H1 (cell line): ENCODE measurements around the gene SIGLECL1. TPM values are rescaled to one million over a fixed set of nuclear protein-coding genes. Genes with fewer than 3 reads are reported as not detected.

Experiments used
- CTCF ChIA-PET: fragments of 300-600 bp; sonication (Branson Sonifier 250); formaldehyde crosslinking; loops from one replicate; lab custom pipeline; 2021; ENCODE audit not compliant: partially characterized antibody; lab: Charles Lee
- POLR2A ChIA-PET: fragments of 300-600 bp; sonication (Branson Sonifier 250); formaldehyde crosslinking; loops from one replicate; lab custom pipeline; 2021; ENCODE audit warnings: inconsistent platforms; ENCODE audit not compliant: partially characterized antibody; lab: Charles Lee
- DNase-seq, 2 experiments: peaks; one replicate each; pipeline versions ENCODE4 v3.0.0 to v3.0.0-alpha.2; 2010 to 2022; ENCODE audit warnings: low spot score in 2 of 2, low read depth in 1 of 2, mixed read lengths in 1 of 2
- FAIRE-seq: peaks from 2 replicates; lab custom pipeline; 2011; peaks lifted over from hg19 to GRCh38; lab: Jason Lieb, UNC
- H2AFZ ChIP-seq: 2 replicates; pipeline ENCODE4 v1.8.1; 2012; ENCODE audit warnings: low read length, inconsistent platforms
- H2AK5ac ChIP-seq: 2 replicates; pipeline ENCODE4 v1.6.1; 2013; ENCODE audit warnings: low read depth, low read length
- H2BK120ac ChIP-seq: replicated peaks from 2 replicates; pipeline ENCODE3; 2013; ENCODE audit warnings: low read depth, low read length, inconsistent platforms
- H2BK12ac ChIP-seq: 2 replicates; pipeline ENCODE4 v1.6.1; 2013; ENCODE audit warnings: low read depth, low read length
- H2BK15ac ChIP-seq: 2 replicates; pipeline ENCODE4 v1.6.1; 2013; ENCODE audit warnings: low read length
- H2BK20ac ChIP-seq: 2 replicates; pipeline ENCODE4 v1.6.1; 2013; ENCODE audit warnings: low read length
- H2BK5ac ChIP-seq: 2 replicates; pipeline ENCODE4 v1.6.1; 2013; ENCODE audit warnings: low read depth, low read length
- H3K14ac ChIP-seq: 2 replicates; pipeline ENCODE4 v1.6.1; 2013; ENCODE audit warnings: inconsistent platforms; ENCODE audit not compliant: insufficient read length
- H3K18ac ChIP-seq: 2 replicates; pipeline ENCODE4 v1.6.1; 2013; ENCODE audit warnings: low read length; ENCODE audit errors: extremely low read depth
- H3K23ac ChIP-seq: 2 replicates; pipeline ENCODE4 v1.6.1; 2013; ENCODE audit warnings: inconsistent platforms; ENCODE audit not compliant: insufficient read length
- H3K23me2 ChIP-seq: 2 replicates; pipeline ENCODE4 v1.6.1; 2013; ENCODE audit warnings: low read depth, low read length
- H3K27ac ChIP-seq: 2 replicates; pipeline ENCODE4 v1.6.1; 2011; ENCODE audit warnings: low read depth, low read length, inconsistent platforms
- H3K27me3 ChIP-seq, 4 experiments: replicated peaks in 1 of 4; 1 replicate in 1 of 4; 2 replicates in 3 of 4; pipeline versions ENCODE4 v1.6.1 to v1.8.1; 2011 to 2013; ENCODE audit warnings: low read length in 3 of 4, mild to moderate bottlenecking in 3 of 4, inconsistent platforms in 2 of 4, mixed read lengths in 2 of 4, moderate library complexity in 1 of 4; ENCODE audit not compliant: control insufficient read depth in 3 of 4, insufficient read depth in 3 of 4; ENCODE audit errors: extremely low read depth in 1 of 4
- H3K36me3 ChIP-seq, 4 experiments: 2 replicates each; pipeline versions ENCODE4 v1.6.1 to v1.8.1; 2011 to 2013; ENCODE audit warnings: mild to moderate bottlenecking in 4 of 4, low read length in 3 of 4, moderate library complexity in 2 of 4, control low read depth in 1 of 4, inconsistent platforms in 1 of 4; ENCODE audit not compliant: insufficient read depth in 4 of 4, control insufficient read depth in 2 of 4
- H3K4ac ChIP-seq: replicated peaks from 2 replicates; pipeline ENCODE3; 2013; ENCODE audit warnings: low read length, low read depth, mixed read lengths, inconsistent platforms; ENCODE audit not compliant: insufficient read length
- H3K4me1 ChIP-seq, 4 experiments: replicated peaks in 1 of 4; 1 replicate in 1 of 4; 2 replicates in 3 of 4; pipeline versions ENCODE4 v1.6.1 to v1.8.1; 2011 to 2013; ENCODE audit warnings: low read length in 3 of 4, inconsistent platforms in 2 of 4, mixed read lengths in 1 of 4; ENCODE audit not compliant: insufficient read depth in 4 of 4, control insufficient read depth in 3 of 4
- H3K4me2 ChIP-seq, 2 experiments: 2 replicates each; pipeline versions ENCODE4 v1.6.1 to v1.8.1; 2011 to 2013; ENCODE audit warnings: low read depth in 2 of 2, low read length in 2 of 2, control low read depth in 1 of 2, inconsistent platforms in 1 of 2, mild to moderate bottlenecking in 1 of 2; ENCODE audit not compliant: insufficient read depth in 1 of 2
- H3K4me3 ChIP-seq, 4 experiments: fragments of 200-600, 300-600 bp in 1 of 4; sonication (generic), shearing (Covaris generic), sonication (Bioruptor Twin) in 1 of 4; 2 replicates each; pipeline versions ENCODE4 v1.5.1 to v1.8.1; 2011 to 2016; ENCODE audit warnings: low read length in 4 of 4, low read depth in 3 of 4, control low read depth in 2 of 4, inconsistent platforms in 2 of 4, mild to moderate bottlenecking in 2 of 4, mixed read lengths in 1 of 4, moderate library complexity in 1 of 4; ENCODE audit not compliant: insufficient read depth in 2 of 4; ENCODE audit errors: extremely low read depth in 1 of 4
- H3K56ac ChIP-seq: replicated peaks from 2 replicates; pipeline ENCODE3; 2013; ENCODE audit warnings: low read depth, mild to moderate bottlenecking, mixed read lengths, low read length, inconsistent platforms; ENCODE audit not compliant: insufficient read length
- H3K79me1 ChIP-seq: 2 replicates; pipeline ENCODE4 v1.6.1; 2013; ENCODE audit warnings: low read depth, low read length, control low read depth
- H3K79me2 ChIP-seq, 2 experiments: 2 replicates each; pipeline versions ENCODE4 v1.6.1 to v1.8.1; 2012 to 2013; ENCODE audit warnings: low read length in 2 of 2, mild to moderate bottlenecking in 2 of 2, inconsistent platforms in 1 of 2; ENCODE audit not compliant: insufficient read depth in 2 of 2, control insufficient read depth in 1 of 2
- H3K9ac ChIP-seq, 4 experiments: replicated peaks in 1 of 4; 1 replicate in 1 of 4; 2 replicates in 3 of 4; pipeline versions ENCODE4 v1.6.1 to v1.8.1; 2011 to 2013; ENCODE audit warnings: low read depth in 3 of 4, low read length in 3 of 4, control low read depth in 2 of 4, mild to moderate bottlenecking in 2 of 4, moderate library complexity in 2 of 4, inconsistent platforms in 1 of 4; ENCODE audit errors: extremely low read depth in 1 of 4
- H3K9me3 ChIP-seq, 2 experiments: 2 replicates each; pipeline versions ENCODE4 v1.6.1 to v1.8.1; 2012 to 2013; ENCODE audit warnings: mild to moderate bottlenecking in 2 of 2, moderate library complexity in 2 of 2, control low read depth in 1 of 2, inconsistent platforms in 1 of 2, low read depth in 1 of 2, low read length in 1 of 2, mixed read lengths in 1 of 2; ENCODE audit not compliant: insufficient read depth in 2 of 2
- H4K20me1 ChIP-seq, 2 experiments: replicated peaks in 1 of 2; 2 replicates each; pipeline versions ENCODE3 to v1.8.1; 2011 to 2013; ENCODE audit warnings: inconsistent platforms in 2 of 2, low read length in 2 of 2, mild to moderate bottlenecking in 1 of 2; ENCODE audit not compliant: insufficient read depth in 2 of 2, control insufficient read depth in 1 of 2
- H4K5ac ChIP-seq: 2 replicates; pipeline ENCODE4 v1.6.1; 2013; ENCODE audit warnings: low read length, low read depth, mixed read lengths, inconsistent platforms; ENCODE audit not compliant: insufficient read length
- H4K8ac ChIP-seq: 2 replicates; pipeline ENCODE4 v1.8.0; 2013; ENCODE audit warnings: mild to moderate bottlenecking, moderate library complexity, low read length, inconsistent platforms; ENCODE audit not compliant: insufficient read depth; ENCODE audit errors: extremely low read depth
- H4K91ac ChIP-seq: replicated peaks from 2 replicates; pipeline ENCODE3; 2013; ENCODE audit warnings: low read length, mixed read lengths, inconsistent platforms; ENCODE audit not compliant: insufficient read length
- BCL11A ChIP-seq, 2 experiments: IDR thresholded peaks; one replicate each; pipeline ENCODE4 v1.6.1; 2011; ENCODE audit warnings: low read depth in 2 of 2, low read length in 2 of 2, mild to moderate bottlenecking in 2 of 2
- BRCA1 ChIP-seq: IDR thresholded peaks from 2 replicates; pipeline ENCODE4 v1.6.1; 2012; ENCODE audit warnings: low read depth, low read length, improper control_type of control experiment
- CREB1 ChIP-seq: IDR thresholded peaks from 2 replicates; pipeline ENCODE4 v1.6.1; 2012; ENCODE audit warnings: inconsistent platforms
- E2F6 ChIP-seq: IDR thresholded peaks from 2 replicates; pipeline ENCODE4 v1.6.1; 2012; ENCODE audit warnings: inconsistent platforms
- JUN ChIP-seq: IDR thresholded peaks from 2 replicates; pipeline ENCODE4 v1.6.1; 2011; ENCODE audit warnings: low read depth, mild to moderate bottlenecking, improper control_type of control experiment, low read length
- MAFK ChIP-seq: IDR thresholded peaks from 2 replicates; pipeline ENCODE4 v1.6.1; 2012; ENCODE audit warnings: low read depth, mild to moderate bottlenecking, improper control_type of control experiment, low read length
- NRF1 ChIP-seq: IDR thresholded peaks from 2 replicates; pipeline ENCODE4 v1.6.1; 2011; ENCODE audit warnings: mild to moderate bottlenecking, low read depth, low read length, improper control_type of control experiment
- POU5F1 ChIP-seq: IDR thresholded peaks from 2 replicates; pipeline ENCODE4 v1.6.1; 2011; ENCODE audit warnings: low read depth, mild to moderate bottlenecking, low read length, moderate library complexity
- RBBP5 ChIP-seq: IDR thresholded peaks from 2 replicates; pipeline ENCODE4 v1.7.1; 2012; ENCODE audit warnings: low read depth, mild to moderate bottlenecking, inconsistent platforms, low read length, moderate library complexity, borderline replicate concordance
- SUZ12 ChIP-seq: fragments of 200-600 bp; sonication (generic); IDR thresholded peaks from 2 replicates; pipeline ENCODE4 v1.6.1; 2012; ENCODE audit warnings: mild to moderate bottlenecking, inconsistent platforms, low read length, moderate library complexity, mixed read lengths
- TCF12 ChIP-seq: IDR thresholded peaks from 2 replicates; pipeline ENCODE4 v1.6.1; 2011; ENCODE audit warnings: low read depth, mild to moderate bottlenecking, low read length
- WGBS, 2 experiments: shearing (Covaris generic) in 1 of 2; methylation state at CpG; one replicate each; pipeline versions ENCODE4 v1.1.6 to v1.1.7; 2013 to 2015; ENCODE audit warnings: low lambda C conversion rate in 2 of 2, mixed read lengths in 2 of 2, inconsistent platforms in 1 of 2, low coverage in 1 of 2, missing lambda C conversion rate in 1 of 2; ENCODE audit not compliant: insufficient replicate concordance in 2 of 2, insufficient coverage in 1 of 2, insufficient read length in 1 of 2; ENCODE audit errors: extremely low coverage in 1 of 2, missing lambda C conversion rate in 1 of 2; 5-methylcytosine and 5-hydroxymethylcytosine counted together
- polyA plus RNA-seq, 7 experiments: library from polyadenylated mRNA; depleted of rRNA in 3 of 7; stranded (reverse) in 5 of 7; unstranded in 2 of 7; fragments of >200 nt in 5 of 7; fragments of 200-250 nt in 2 of 7; gene quantifications; 1 replicate in 5 of 7; 2 replicates in 1 of 7; 4 replicates in 1 of 7; pipeline versions ENCODE4 v1.2.1 to v1.2.3, GENCODE V29; 2011 to 2013; ENCODE audit warnings: missing spikeins in 2 of 7, mixed read lengths in 2 of 7
- total RNA-seq: library from RNA; stranded (reverse); fragmentation: NEBNext Ultra II Directional; extraction: Animal tissue kit (Norgen Biotek cat#: 25700); gene quantifications from 2 replicates; pipeline ENCODE4 v1.2.1, GENCODE V29; 2021

SIGLECL1 gene
- total and polyA plus RNA-seq, 2 of the 8 experiments (the other 6 are each of a cell fraction or from before 2014, with no cell fraction given) = not detected

DNA sequence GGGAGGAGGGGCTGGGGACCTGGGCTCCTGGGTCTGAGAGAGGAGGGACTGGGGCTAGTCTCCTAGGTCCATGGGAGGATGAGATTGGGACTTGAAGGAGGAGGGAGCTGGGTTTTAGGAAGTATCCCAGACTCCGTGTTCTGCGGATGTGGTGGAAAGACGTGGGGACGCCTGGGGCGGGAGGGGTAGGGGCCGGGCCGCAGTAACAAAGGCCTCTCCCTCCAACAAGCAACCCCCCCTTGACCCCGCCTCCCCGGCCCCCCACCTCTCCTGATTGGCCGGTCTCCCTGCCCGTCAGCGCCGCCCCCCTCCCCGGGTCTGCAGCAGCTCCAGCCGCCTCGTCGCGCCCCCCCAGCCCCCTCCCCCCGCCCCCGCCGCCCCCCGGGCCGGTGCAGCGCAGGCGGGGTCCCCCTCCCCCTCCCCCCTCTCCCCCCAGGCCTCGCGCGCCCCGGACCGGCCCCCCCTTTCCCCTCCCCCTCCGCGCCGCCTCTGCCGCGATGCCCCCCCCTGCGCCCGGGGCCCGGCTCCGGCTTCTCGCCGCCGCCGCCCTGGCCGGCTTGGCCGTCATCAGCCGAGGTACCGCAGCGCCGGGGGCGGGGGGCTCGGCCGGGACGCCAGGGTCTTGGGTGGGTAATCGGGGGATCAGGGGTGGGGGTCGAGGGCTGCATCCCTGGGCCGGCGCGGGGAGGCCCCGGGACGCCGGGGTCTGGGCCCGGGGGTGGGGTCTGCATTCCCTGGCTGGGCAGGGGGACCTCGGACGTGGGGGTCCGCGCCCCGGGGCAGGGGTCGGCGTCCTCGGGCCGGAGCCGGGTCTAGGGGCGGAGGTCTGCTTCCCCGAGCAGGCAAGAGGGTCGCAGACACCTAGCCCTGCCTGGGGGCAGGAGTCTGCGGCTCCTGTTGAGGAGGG is 60.7 kb downstream of the SIGLECL1 start, which contains the start of gene IGLON5:
TSS of gene IGLON5 (plus strand) at position 294 of the 907 bp plus-strand sequence. CDS start at position 498, 204 bp downstream.
- Histone ChIP-seq H4K8ac (no peak within 1 kb of the TSS), H3K23ac (no peak within 1 kb of the TSS), H4K5ac (peak within 1 kb of the TSS; percentile 74), H4K20me1 (peaks cover 0 to 3% of the 10 kb centered on the region in 2 experiments), H2BK12ac (no peak within 1 kb of the TSS), H3K23me2 (peaks cover 6% of the 10 kb centered on the region; the same call in 1 of the 2 replicates), H3K4me3 (peak within 1 kb of the TSS; percentile 42 to 77 (median 56)), H3K4ac (no peak within 1 kb of the TSS), H3K79me2 (no peaks in the 10 kb centered on the region), H3K4me1 (peaks cover 3 to 9% (median 6%) of the 10 kb centered on the region in 4 experiments; a peak in 5 of 7 replicates), H2AFZ (no peak within 1 kb of the TSS), H3K14ac (no peak within 1 kb of the TSS), H3K9me3 (no peaks in the 10 kb centered on the region), H4K91ac (no peak within 1 kb of the TSS), H3K27me3 (no peaks in the 10 kb centered on the region; a peak in 2 of 7 replicates), H3K56ac (no peak within 1 kb of the TSS), H2BK20ac (no peak within 1 kb of the TSS), H2BK5ac (no peak within 1 kb of the TSS; the same call in 1 of the 2 replicates), H3K4me2 (peak within 1 kb of the TSS; percentile 79 to 80), H2BK120ac (no peak within 1 kb of the TSS), H3K79me1 (no peaks in the 10 kb centered on the region), H2AK5ac (no peak within 1 kb of the TSS), H3K36me3 (0 out of 8 replicates have a peak, but pooled peaks cover 0 to 2% (median 0%) of the 10 kb centered on the region in 4 experiments), H3K9ac (peak within 1 kb of the TSS in 3 of 4 experiments; percentile 13 to 66 (median 34); a peak in 5 of 7 replicates), H3K27ac (no peak within 1 kb of the TSS), H3K18ac (peak within 1 kb of the TSS; percentile 48), H2BK15ac (no peak within 1 kb of the TSS)
- ChIA-PET POLR2A (interaction anchor here (0.8 to 1.3 kb wide), 4 partner anchors 8 to 19 kb away, joined by 3 to 4 read pairs (median 3); no protein-coding TSS in a partner anchor), CTCF (interaction anchor here (1.1 to 1.2 kb wide), 2 partner anchors 33 to 70 kb away, joined by 3 to 4 read pairs; no protein-coding TSS in a partner anchor)
- no peak for FAIRE-seq
- 0% methylated on average over 15 of the region's 76 CpGs; no CpG with 5 or more reads in 1 of the 2 experiments for WGBS, 2 experiments
- no peak for DNase-seq
- TF ChIP-seq MAFK (no peak), BCL11A (IDR thresholded peaks at IDR 0.05; ENCODE audit: low read depth in 2 of 2, low read length in 2 of 2) (no peak), NRF1 (no peak), CREB1 (no peak), RBBP5 (no peak), BRCA1 (no peak), E2F6 (no peak), TCF12 (no peak), POU5F1 (no peak), SUZ12 (no peak), JUN (no peak)
